ENCODE results near the gene USP33. TPM values are rescaled to one million over a fixed set of nuclear protein-coding genes. Genes with fewer than 3 reads are reported as not detected.

Gene USP33
- total RNA-seq, 1 experiment from 2014 or later: 61.6 TPM

DNA sequence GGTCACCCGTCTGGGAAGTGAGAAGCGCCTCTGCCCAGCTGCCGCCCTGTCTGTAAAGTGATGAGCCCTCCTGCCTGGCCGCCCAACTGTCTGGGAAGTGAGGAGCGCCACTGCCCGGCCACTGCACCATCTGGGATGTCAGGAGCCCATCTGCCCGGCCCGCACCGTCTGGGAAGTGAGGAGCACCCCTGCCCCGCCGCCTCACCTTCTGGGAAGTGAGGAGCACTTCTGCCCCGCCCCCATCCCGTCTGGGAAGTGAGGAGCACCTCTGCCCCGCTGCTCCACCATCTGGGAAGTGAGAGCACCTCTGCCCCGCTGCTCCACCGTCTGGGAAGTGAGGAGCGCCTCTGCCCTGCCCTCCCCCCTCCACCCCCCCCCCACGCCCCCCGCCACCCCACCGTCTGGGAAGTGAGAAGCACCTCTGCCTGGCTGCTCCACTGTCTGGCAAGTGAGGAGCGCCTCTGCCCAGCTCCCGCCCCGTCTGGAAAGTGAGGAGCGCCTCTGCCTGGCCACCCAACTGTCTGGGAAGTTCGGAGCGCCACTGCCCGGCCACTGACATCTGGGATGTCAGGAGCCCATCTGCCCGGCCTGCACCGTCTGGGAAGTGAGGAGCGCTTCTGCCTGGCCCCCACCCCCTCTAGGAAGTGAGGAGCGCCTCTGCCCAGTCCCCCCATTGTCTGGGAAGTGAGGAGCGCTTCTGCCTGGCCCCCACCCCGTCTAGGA lies 72.7 kb downstream of the USP33 start:
- TF ChIP-seq FOXK1 (CRISPR knock-in tag; IDR thresholded peaks at IDR 0.05): no peak
- TF ChIP-seq FOXJ3 (CRISPR knock-in tag; IDR thresholded peaks at IDR 0.05; ENCODE audit: borderline replicate concordance): no peak
- TF ChIP-seq, protein P1, sequence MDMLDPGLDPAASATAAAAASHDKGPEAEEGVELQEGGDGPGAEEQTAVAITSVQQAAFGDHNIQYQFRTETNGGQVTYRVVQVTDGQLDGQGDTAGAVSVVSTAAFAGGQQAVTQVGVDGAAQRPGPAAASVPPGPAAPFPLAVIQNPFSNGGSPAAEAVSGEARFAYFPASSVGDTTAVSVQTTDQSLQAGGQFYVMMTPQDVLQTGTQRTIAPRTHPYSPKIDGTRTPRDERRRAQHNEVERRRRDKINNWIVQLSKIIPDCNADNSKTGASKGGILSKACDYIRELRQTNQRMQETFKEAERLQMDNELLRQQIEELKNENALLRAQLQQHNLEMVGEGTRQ (CRISPR knock-in tag; IDR thresholded peaks at IDR 0.05): no peak
- TF ChIP-seq, protein P2, sequence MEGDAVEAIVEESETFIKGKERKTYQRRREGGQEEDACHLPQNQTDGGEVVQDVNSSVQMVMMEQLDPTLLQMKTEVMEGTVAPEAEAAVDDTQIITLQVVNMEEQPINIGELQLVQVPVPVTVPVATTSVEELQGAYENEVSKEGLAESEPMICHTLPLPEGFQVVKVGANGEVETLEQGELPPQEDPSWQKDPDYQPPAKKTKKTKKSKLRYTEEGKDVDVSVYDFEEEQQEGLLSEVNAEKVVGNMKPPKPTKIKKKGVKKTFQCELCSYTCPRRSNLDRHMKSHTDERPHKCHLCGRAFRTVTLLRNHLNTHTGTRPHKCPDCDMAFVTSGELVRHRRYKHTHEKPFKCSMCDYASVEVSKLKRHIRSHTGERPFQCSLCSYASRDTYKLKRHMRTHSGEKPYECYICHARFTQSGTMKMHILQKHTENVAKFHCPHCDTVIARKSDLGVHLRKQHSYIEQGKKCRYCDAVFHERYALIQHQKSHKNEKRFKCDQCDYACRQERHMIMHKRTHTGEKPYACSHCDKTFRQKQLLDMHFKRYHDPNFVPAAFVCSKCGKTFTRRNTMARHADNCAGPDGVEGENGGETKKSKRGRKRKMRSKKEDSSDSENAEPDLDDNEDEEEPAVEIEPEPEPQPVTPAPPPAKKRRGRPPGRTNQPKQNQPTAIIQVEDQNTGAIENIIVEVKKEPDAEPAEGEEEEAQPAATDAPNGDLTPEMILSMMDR (IDR thresholded peaks at IDR 0.05): 0 out of 2 replicates have a peak, but pooled peaks have one; percentile 2
- TF ChIP-seq, protein P3, sequence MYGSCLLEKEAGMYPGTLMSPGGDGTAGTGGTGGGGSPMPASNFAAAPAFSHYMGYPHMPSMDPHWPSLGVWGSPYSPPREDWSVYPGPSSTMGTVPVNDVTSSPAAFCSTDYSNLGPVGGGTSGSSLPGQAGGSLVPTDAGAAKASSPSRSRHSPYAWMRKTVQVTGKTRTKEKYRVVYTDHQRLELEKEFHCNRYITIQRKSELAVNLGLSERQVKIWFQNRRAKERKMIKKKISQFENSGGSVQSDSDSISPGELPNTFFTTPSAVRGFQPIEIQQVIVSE (CRISPR knock-in tag; IDR thresholded peaks at IDR 0.05; ENCODE audit: borderline replicate concordance): no peak
- TF ChIP-seq, protein P4, sequence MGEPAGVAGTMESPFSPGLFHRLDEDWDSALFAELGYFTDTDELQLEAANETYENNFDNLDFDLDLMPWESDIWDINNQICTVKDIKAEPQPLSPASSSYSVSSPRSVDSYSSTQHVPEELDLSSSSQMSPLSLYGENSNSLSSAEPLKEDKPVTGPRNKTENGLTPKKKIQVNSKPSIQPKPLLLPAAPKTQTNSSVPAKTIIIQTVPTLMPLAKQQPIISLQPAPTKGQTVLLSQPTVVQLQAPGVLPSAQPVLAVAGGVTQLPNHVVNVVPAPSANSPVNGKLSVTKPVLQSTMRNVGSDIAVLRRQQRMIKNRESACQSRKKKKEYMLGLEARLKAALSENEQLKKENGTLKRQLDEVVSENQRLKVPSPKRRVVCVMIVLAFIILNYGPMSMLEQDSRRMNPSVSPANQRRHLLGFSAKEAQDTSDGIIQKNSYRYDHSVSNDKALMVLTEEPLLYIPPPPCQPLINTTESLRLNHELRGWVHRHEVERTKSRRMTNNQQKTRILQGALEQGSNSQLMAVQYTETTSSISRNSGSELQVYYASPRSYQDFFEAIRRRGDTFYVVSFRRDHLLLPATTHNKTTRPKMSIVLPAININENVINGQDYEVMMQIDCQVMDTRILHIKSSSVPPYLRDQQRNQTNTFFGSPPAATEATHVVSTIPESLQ (CRISPR knock-in tag; IDR thresholded peaks at IDR 0.05): no peak
- TF ChIP-seq ATF1 (CRISPR knock-in tag; IDR thresholded peaks at IDR 0.05): no peak
- TF ChIP-seq RELA (CRISPR knock-in tag; IDR thresholded peaks at IDR 0.05; ENCODE audit: borderline replicate concordance): no peak
- peak; percentile 91 for TF ChIP-seq ZNF263 (CRISPR knock-in tag; IDR thresholded peaks at IDR 0.05; ENCODE audit: low read depth)
- no peak for TF ChIP-seq FOXP1 (CRISPR knock-in tag; IDR thresholded peaks at IDR 0.05; ENCODE audit: borderline replicate concordance)
- TF ChIP-seq, protein P5, sequence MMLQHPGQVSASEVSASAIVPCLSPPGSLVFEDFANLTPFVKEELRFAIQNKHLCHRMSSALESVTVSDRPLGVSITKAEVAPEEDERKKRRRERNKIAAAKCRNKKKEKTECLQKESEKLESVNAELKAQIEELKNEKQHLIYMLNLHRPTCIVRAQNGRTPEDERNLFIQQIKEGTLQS (CRISPR knock-in tag; conservative IDR thresholded peaks at IDR 0.05): no peak
- peaks cover 8% of the 10 kb centered on the region; the same call in 1 of the 2 replicates for H3K36me3 Mint-ChIP-seq
- H3K9me3 Mint-ChIP-seq: peaks cover 7% of the 10 kb centered on the region
- POLR2A ChIA-PET: interaction anchor here (1.1 kb wide), 1 partner anchor 72 kb away, joined by 3 read pairs; the partner anchor contains the start of gene USP33
- ATAC-seq (peak; percentile 2), DNase-seq (ENCODE audit: low spot score) (peak; percentile 70)
- no peak overlapping the region for H3K27ac Mint-ChIP-seq
- CTCF ChIA-PET: interaction anchor here (0.6 to 1.0 kb wide), 4 partner anchors 14 to 198 kb away, joined by 3 read pairs; partner anchors contain the start of gene MIGA1
- H3K4me3 Mint-ChIP-seq: peak overlapping the region; percentile 82
- peaks cover 15% of the 10 kb centered on the region for H3K4me1 Mint-ChIP-seq
- H3K27me3 Mint-ChIP-seq (ENCODE audit: low read depth): no peaks in the 10 kb centered on the region

DNA sequence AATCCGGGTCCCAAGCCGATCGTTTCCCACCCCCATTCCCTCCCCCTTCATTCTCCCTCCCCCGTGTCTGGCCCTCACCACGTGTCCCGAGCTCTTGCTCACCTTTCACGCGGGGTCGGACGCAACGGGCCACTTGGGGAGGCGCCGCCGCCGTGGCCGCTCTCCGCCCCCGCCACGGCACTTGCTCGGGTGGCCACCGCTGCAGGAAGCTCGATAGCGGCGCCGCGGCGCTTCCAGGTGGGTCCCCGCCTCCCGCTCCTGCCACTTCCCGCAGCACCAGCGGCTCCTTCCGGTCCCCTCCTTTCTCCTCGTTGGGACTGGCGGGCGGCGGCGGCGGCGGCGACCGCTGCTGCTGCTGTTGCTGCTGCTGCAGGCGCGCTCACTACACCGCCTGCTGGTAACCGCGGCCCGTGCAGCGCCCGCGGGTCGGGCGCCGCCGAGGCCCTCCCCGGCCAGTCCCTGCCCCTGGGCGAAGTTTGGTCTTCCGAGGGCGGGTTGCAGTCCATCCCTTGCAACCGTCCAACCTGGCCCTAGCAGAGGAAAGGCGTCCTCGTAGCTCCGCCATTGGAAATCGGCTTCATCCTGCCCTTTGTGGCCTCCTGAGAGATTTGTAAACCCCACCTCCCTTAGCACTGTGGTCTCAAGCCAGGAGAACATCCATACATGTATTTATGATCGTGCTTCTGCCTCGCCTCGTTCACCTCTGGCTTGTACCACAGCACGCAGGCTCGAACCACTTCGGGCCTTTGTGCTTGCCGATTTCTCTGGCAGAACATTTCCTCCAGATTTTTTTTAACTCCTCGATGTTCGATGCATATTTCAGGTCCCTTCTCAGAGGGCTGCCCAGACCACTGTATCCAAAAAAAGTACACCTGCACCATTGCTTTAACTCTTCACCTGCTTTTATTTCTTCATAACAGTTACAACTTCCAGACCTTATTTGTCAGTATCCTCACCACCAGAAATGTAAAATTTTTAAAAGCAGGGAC lies 76.2 kb downstream of the USP33 start:
- Mint-ChIP-seq H3K27me3 (ENCODE audit: low read depth) (no peaks in the 10 kb centered on the region), H3K36me3 (no peaks in the 10 kb centered on the region), H3K9me3 (no peaks in the 10 kb centered on the region), H3K4me1 (peaks cover 29% of the 10 kb centered on the region), H3K4me3 (peak overlapping the region; percentile 95), H3K27ac (peak overlapping the region; percentile 99)
- ATAC-seq: peak; percentile 66
- peak; percentile 91 for DNase-seq (ENCODE audit: low spot score)
- POLR2A ChIA-PET: interaction anchor here (0.7 to 1.1 kb wide), 2 partner anchors 96 to 650 kb away, joined by 3 to 5 read pairs; partner anchors contain the start of gene MIGA1
- CTCF ChIA-PET: interaction anchor here (0.9 to 1.2 kb wide), 3 partner anchors 10 to 401 kb away, joined by 3 read pairs; partner anchors contain the start of gene AK5
- TF ChIP-seq, protein P3 (CRISPR knock-in tag; IDR thresholded peaks at IDR 0.05; ENCODE audit: borderline replicate concordance): no peak
- TF ChIP-seq TP53 (CRISPR knock-in tag; IDR thresholded peaks at IDR 0.05): no peak
- TF ChIP-seq, protein P6, sequence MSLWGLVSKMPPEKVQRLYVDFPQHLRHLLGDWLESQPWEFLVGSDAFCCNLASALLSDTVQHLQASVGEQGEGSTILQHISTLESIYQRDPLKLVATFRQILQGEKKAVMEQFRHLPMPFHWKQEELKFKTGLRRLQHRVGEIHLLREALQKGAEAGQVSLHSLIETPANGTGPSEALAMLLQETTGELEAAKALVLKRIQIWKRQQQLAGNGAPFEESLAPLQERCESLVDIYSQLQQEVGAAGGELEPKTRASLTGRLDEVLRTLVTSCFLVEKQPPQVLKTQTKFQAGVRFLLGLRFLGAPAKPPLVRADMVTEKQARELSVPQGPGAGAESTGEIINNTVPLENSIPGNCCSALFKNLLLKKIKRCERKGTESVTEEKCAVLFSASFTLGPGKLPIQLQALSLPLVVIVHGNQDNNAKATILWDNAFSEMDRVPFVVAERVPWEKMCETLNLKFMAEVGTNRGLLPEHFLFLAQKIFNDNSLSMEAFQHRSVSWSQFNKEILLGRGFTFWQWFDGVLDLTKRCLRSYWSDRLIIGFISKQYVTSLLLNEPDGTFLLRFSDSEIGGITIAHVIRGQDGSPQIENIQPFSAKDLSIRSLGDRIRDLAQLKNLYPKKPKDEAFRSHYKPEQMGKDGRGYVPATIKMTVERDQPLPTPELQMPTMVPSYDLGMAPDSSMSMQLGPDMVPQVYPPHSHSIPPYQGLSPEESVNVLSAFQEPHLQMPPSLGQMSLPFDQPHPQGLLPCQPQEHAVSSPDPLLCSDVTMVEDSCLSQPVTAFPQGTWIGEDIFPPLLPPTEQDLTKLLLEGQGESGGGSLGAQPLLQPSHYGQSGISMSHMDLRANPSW (CRISPR knock-in tag; conservative IDR thresholded peaks at IDR 0.05; ENCODE audit: low read depth): no peak
- peak; percentile 50; the same call in 1 of the 2 replicates for TF ChIP-seq FOXK1 (CRISPR knock-in tag; IDR thresholded peaks at IDR 0.05)
- no peak for TF ChIP-seq RORB (CRISPR knock-in tag; IDR thresholded peaks at IDR 0.05)
- TF ChIP-seq SP1 (CRISPR knock-in tag; conservative IDR thresholded peaks at IDR 0.05): peak; percentile 22; the same call in 1 of the 2 replicates
- TF ChIP-seq, protein P2 (IDR thresholded peaks at IDR 0.05): peak; percentile 81
- no peak for TF ChIP-seq NR3C1 (CRISPR knock-in tag; conservative IDR thresholded peaks at IDR 0.05; ENCODE audit: low read depth)

All from WTC11 (cell line).